IMR-90 (cell line): Measurements from ENCODE around the gene ACAD11. TPM values are rescaled to one million over a fixed set of nuclear protein-coding genes. Genes with fewer than 3 reads are reported as not detected.

Source experiments
- ATAC-seq: fragments of 200-7000 bp; cut with Tn5 transposase; 2 replicates; pipeline ENCODE4 v1.9.1; 2020; ENCODE audit warnings: low read depth, mild to moderate bottlenecking, moderate library complexity
- BruUV-seq: library from RNA; stranded (reverse); fragments of 400-500 nt; replicated peaks from 2 replicates; lab custom pipeline; 2021; lab: Mats Ljungman, UMichigan
- CTCF ChIA-PET: fragments of 300-600 bp; formaldehyde crosslinking; extraction: SDS; loops from one replicate; lab custom pipeline; 2021; ENCODE audit warnings: antibody characterized with exemption; lab: Yijun Ruan, JAX
- POLR2A ChIA-PET: fragments of 300-600 bp; sonication (Branson Sonifier 250); formaldehyde crosslinking; loops from one replicate; lab custom pipeline; 2022; ENCODE audit warnings: antibody characterized with exemption; ENCODE audit not compliant: unreplicated experiment; lab: Charles Lee
- DNase-seq: peaks from one replicate; pipeline ENCODE4 v3.0.0; 2013
- H2AFZ ChIP-seq: replicated peaks from 2 replicates; pipeline ENCODE3; 2013; ENCODE audit warnings: low read length, mild to moderate bottlenecking; ENCODE audit not compliant: poor library complexity
- H2AK5ac ChIP-seq: 2 replicates; pipeline ENCODE4 v1.6.1; 2013; ENCODE audit warnings: low read depth, low read length, inconsistent platforms
- H2AK9ac ChIP-seq: replicated peaks from 2 replicates; pipeline ENCODE3; 2013; ENCODE audit warnings: mild to moderate bottlenecking, low read depth, low read length, moderate library complexity; ENCODE audit not compliant: poor library complexity
- H2BK120ac ChIP-seq: 2 replicates; pipeline ENCODE4 v1.6.1; 2013; ENCODE audit warnings: low read depth, low read length, inconsistent platforms
- H2BK15ac ChIP-seq: 3 replicates; pipeline ENCODE4 v1.6.1; 2013; ENCODE audit warnings: low read depth, low read length, inconsistent platforms
- H2BK20ac ChIP-seq: 2 replicates; pipeline ENCODE4 v1.6.1; 2013; ENCODE audit warnings: low read depth, mild to moderate bottlenecking, inconsistent platforms, low read length, moderate library complexity
- H2BK5ac ChIP-seq: 2 replicates; pipeline ENCODE4 v1.6.1; 2013; ENCODE audit warnings: mild to moderate bottlenecking, low read depth, low read length, inconsistent platforms; ENCODE audit not compliant: poor library complexity, severe bottlenecking
- H3K14ac ChIP-seq: replicated peaks from 2 replicates; pipeline ENCODE4 v1.6.1; 2013; ENCODE audit warnings: low read depth, low read length, inconsistent platforms
- H3K18ac ChIP-seq: 2 replicates; pipeline ENCODE4 v1.6.1; 2013; ENCODE audit warnings: low read depth, low read length, control low read depth
- H3K23ac ChIP-seq: 2 replicates; pipeline ENCODE4 v1.6.1; 2013; ENCODE audit warnings: low read depth, low read length, inconsistent platforms
- H3K27ac ChIP-seq: 2 replicates; pipeline ENCODE4 v1.5.1; 2013; ENCODE audit warnings: mild to moderate bottlenecking, control low read depth, low read length; ENCODE audit not compliant: insufficient read depth
- H3K27me3 ChIP-seq: 2 replicates; pipeline ENCODE4 v1.6.1; 2013; ENCODE audit warnings: low read length; ENCODE audit not compliant: control insufficient read depth, insufficient read depth
- H3K36me3 ChIP-seq: 2 replicates; pipeline ENCODE4 v1.6.1; 2013; ENCODE audit warnings: low read length, mixed read lengths; ENCODE audit not compliant: control insufficient read depth, insufficient read depth
- H3K4ac ChIP-seq: 2 replicates; pipeline ENCODE4 v1.6.1; 2013; ENCODE audit warnings: low read depth, low read length, inconsistent platforms
- H3K4me1 ChIP-seq: 2 replicates; pipeline ENCODE4 v1.6.1; 2013; ENCODE audit warnings: low read length, mixed read lengths; ENCODE audit not compliant: control insufficient read depth, insufficient read depth
- H3K4me2 ChIP-seq: 2 replicates; pipeline ENCODE4 v1.6.1; 2013; ENCODE audit warnings: low read depth, mild to moderate bottlenecking, control low read depth, low read length, moderate library complexity
- H3K4me3 ChIP-seq: 2 replicates; pipeline ENCODE4 v1.5.1; 2013; ENCODE audit warnings: low read depth, mild to moderate bottlenecking, control low read depth, low read length, moderate library complexity; ENCODE audit not compliant: insufficient read depth
- H3K56ac ChIP-seq: 2 replicates; pipeline ENCODE4 v1.6.1; 2013; ENCODE audit warnings: low read length, inconsistent platforms; ENCODE audit not compliant: insufficient read depth; ENCODE audit errors: extremely low read depth
- H3K79me1 ChIP-seq, 2 experiments: 2 replicates each; pipeline ENCODE4 v1.6.1; 2013; ENCODE audit warnings: low read length in 2 of 2, inconsistent platforms in 1 of 2, low read depth in 1 of 2
- H3K9ac ChIP-seq: 2 replicates; pipeline ENCODE4 v1.6.1; 2013; ENCODE audit warnings: low read depth, low read length, control low read depth
- H3K9me1 ChIP-seq: 2 replicates; pipeline ENCODE4 v1.6.1; 2013; ENCODE audit warnings: low read length, inconsistent platforms; ENCODE audit not compliant: insufficient read depth
- H3K9me3 ChIP-seq: 2 replicates; pipeline ENCODE4 v1.6.1; 2013; ENCODE audit warnings: low read length; ENCODE audit not compliant: control insufficient read depth, insufficient read depth
- H4K20me1 ChIP-seq: 2 replicates; pipeline ENCODE4 v1.6.1; 2013; ENCODE audit warnings: low read length, inconsistent platforms; ENCODE audit not compliant: insufficient read depth
- H4K5ac ChIP-seq: 2 replicates; pipeline ENCODE4 v1.6.1; 2013; ENCODE audit warnings: mild to moderate bottlenecking, low read depth, low read length, control low read depth
- H4K8ac ChIP-seq, 2 experiments: 2 replicates each; pipeline ENCODE4 v1.6.1; 2013; ENCODE audit warnings: low read depth in 2 of 2, low read length in 2 of 2, control low read depth in 1 of 2, inconsistent platforms in 1 of 2
- H4K91ac ChIP-seq: 2 replicates; pipeline ENCODE4 v1.6.1; 2013; ENCODE audit warnings: low read depth, low read length, inconsistent platforms; ENCODE audit not compliant: insufficient read depth
- BHLHE40 ChIP-seq: fragments of 150-350 bp; IDR thresholded peaks from 2 replicates; pipeline ENCODE4 v1.6.1; 2016; ENCODE audit warnings: mild to moderate bottlenecking, low read depth, low read length
- CEBPB ChIP-seq: IDR thresholded peaks from 2 replicates; pipeline ENCODE4 v1.6.1; 2012; ENCODE audit warnings: low read depth, low read length, improper control_type of control experiment
- CHD1 ChIP-seq: IDR thresholded peaks from 2 replicates; pipeline ENCODE4 v1.6.1; 2012; ENCODE audit warnings: low read depth, low read length, improper control_type of control experiment
- CTCF ChIP-seq: conservative IDR thresholded peaks from 2 replicates; pipeline ENCODE4 v1.5.1; 2012; ENCODE audit warnings: mild to moderate bottlenecking, low read depth, low read length, improper control_type of control experiment
- ELK1 ChIP-seq: fragments of 150-350 bp; IDR thresholded peaks from 2 replicates; pipeline ENCODE4 v1.6.1; 2016; ENCODE audit warnings: low read depth, mild to moderate bottlenecking, low read length, moderate library complexity, borderline replicate concordance
- FOS ChIP-seq: fragments of 150-350 bp; IDR thresholded peaks from 2 replicates; pipeline ENCODE4 v1.6.1; 2016; ENCODE audit warnings: low read depth, low read length
- MAFK ChIP-seq: IDR thresholded peaks from 2 replicates; pipeline ENCODE4 v1.6.1; 2012; ENCODE audit warnings: low read depth, low read length, improper control_type of control experiment
- MAZ ChIP-seq: IDR thresholded peaks from 2 replicates; pipeline ENCODE4 v1.6.1; 2012; ENCODE audit warnings: low read depth, mild to moderate bottlenecking, low read length, improper control_type of control experiment, moderate library complexity, borderline replicate concordance
- MXI1 ChIP-seq: IDR thresholded peaks from 2 replicates; pipeline ENCODE4 v1.6.1; 2012; ENCODE audit warnings: low read depth, mild to moderate bottlenecking, low read length, moderate library complexity, borderline replicate concordance
- NFE2L2 ChIP-seq: fragments of 150-350 bp; IDR thresholded peaks from 2 replicates; pipeline ENCODE4 v1.6.1; 2016; ENCODE audit warnings: low read depth, mild to moderate bottlenecking, low read length
- POLR2A ChIP-seq: IDR thresholded peaks from 2 replicates; pipeline ENCODE4 v1.6.1; 2012; ENCODE audit warnings: mild to moderate bottlenecking, low read depth, low read length
- RAD21 ChIP-seq: IDR thresholded peaks from 2 replicates; pipeline ENCODE4 v1.6.1; 2012; ENCODE audit warnings: low read length, improper control_type of control experiment
- RCOR1 ChIP-seq: IDR thresholded peaks from 2 replicates; pipeline ENCODE4 v1.6.1; 2012; ENCODE audit warnings: mild to moderate bottlenecking, low read length, improper control_type of control experiment; ENCODE audit not compliant: insufficient replicate concordance
- RFX5 ChIP-seq: IDR thresholded peaks from 2 replicates; pipeline ENCODE4 v1.8.0; 2012; ENCODE audit warnings: low read depth, mild to moderate bottlenecking, low read length, moderate library complexity
- SMC3 ChIP-seq: fragments of 150-350 bp; IDR thresholded peaks from 2 replicates; pipeline ENCODE4 v1.6.1; 2016; ENCODE audit warnings: low read depth, mild to moderate bottlenecking, antibody characterized with exemption, low read length, moderate library complexity
- WGBS, 2 experiments: methylation state at CpG; one replicate each; pipeline versions ENCODE4 v1.1.5 to v1.1.7; 2013; ENCODE audit warnings: missing lambda C conversion rate in 2 of 2; ENCODE audit not compliant: insufficient read length in 1 of 2; ENCODE audit errors: extremely low coverage in 2 of 2; 5-methylcytosine and 5-hydroxymethylcytosine counted together
- dilution Hi-C: fragments of 300-500 bp; cut with HindIII; formaldehyde crosslinking; loops from one replicate; pipeline ENCODE4 v1.14.3; 2018; ENCODE audit warnings: low sequenced_read_pairs; ENCODE audit not compliant: unreplicated experiment
- in situ Hi-C: fragments of 300-500 bp; cut with MboI; formaldehyde crosslinking; loops from 3 replicates; pipeline ENCODE4 v1.14.3; 2019; ENCODE audit warnings: low sequenced_read_pairs, inconsistent platforms, mixed read lengths
- intact Hi-C: fragments of 100-400 bp; cut with micrococcal nuclease; formaldehyde crosslinking; loops from 2 replicates; pipeline ENCODE4 v1.10.0; 2022
- polyA plus RNA-seq, 3 experiments: library from polyadenylated mRNA; depleted of rRNA; stranded (reverse); fragments of >200 nt; gene quantifications; 2 replicates each; pipeline ENCODE4 v1.2.3, GENCODE V29; 2012; ENCODE audit warnings: low replicate concordance in 1 of 3
- total RNA-seq: library from RNA; depleted of rRNA; stranded (reverse); fragments of >200 nt; gene quantifications from 2 replicates; pipeline ENCODE4 v1.2.3, GENCODE V29; 2012
- TF ChIP-seq, protein P1 (sequence below): fragments of 150-350 bp; IDR thresholded peaks from 2 replicates; pipeline ENCODE4 v1.6.1; 2017; ENCODE audit warnings: mild to moderate bottlenecking, antibody characterized with exemption, low read length, low read depth

The ACAD11 gene
- total and polyA plus RNA-seq, 2 of the 4 experiments (the other 2 are of a cell fraction), result 16.0 to 18.8 TPM

DNA sequence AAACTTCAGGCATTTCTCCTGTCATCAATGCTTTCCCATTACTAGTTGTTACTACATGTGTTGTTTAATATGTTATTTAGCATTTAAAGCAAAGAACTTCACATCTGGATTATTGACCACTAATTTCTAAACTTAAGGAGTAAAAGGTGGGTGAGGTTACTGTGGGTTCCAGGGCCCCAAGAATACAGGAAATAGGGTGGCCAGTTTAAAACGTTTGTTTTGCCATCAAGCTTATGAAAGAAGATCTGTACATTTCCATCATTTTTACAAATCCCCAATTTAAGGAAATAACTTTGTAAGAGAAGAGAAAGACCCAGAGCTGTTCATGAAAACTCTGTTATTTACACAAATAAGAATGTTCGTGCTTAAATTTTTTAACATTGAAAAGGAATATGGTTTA, 117.0 kb downstream of the ACAD11 start:
- Histone ChIP-seq H3K56ac (peak overlapping the region; percentile 20; the same call in 1 of the 2 replicates), H2AK9ac (no peak overlapping the region), H3K4ac (peak overlapping the region; percentile 73; the same call in 1 of the 2 replicates), H3K23ac (no peak overlapping the region), H3K4me3 (no peak overlapping the region), H4K91ac (no peak overlapping the region), H3K79me1 (peaks cover 13 to 40% of the 10 kb centered on the region in 2 experiments; a peak in 3 of 4 replicates), H3K14ac (peak overlapping the region; percentile 75), H3K27ac (peak overlapping the region; percentile 48), H4K5ac (peak overlapping the region; percentile 25; the same call in 1 of the 2 replicates), H2AFZ (no peak overlapping the region), H3K4me2 (no peak overlapping the region), H4K20me1 (no peaks in the 10 kb centered on the region), H2BK15ac (peak overlapping the region; percentile 97; the same call in 1 of the 3 replicates), H2AK5ac (no peak overlapping the region), H3K36me3 (peaks cover 12% of the 10 kb centered on the region), H3K9me3 (no peaks in the 10 kb centered on the region), H3K18ac (peak overlapping the region; percentile 58; the same call in 1 of the 2 replicates), H3K27me3 (no peaks in the 10 kb centered on the region), H2BK20ac (peak overlapping the region; percentile 58), H3K9me1 (peaks cover 25% of the 10 kb centered on the region), H4K8ac (peak overlapping the region; percentile 52 to 69; a peak in 2 of 4 replicates), H3K9ac (no peak overlapping the region), H3K4me1 (peaks cover 27% of the 10 kb centered on the region), H2BK120ac (peak overlapping the region; percentile 66), H2BK5ac (peak overlapping the region; percentile 79)
- DNase-seq (no peak), ATAC-seq (no peak)
- BruUV-seq, result no TSS peak
- ChIA-PET POLR2A (no interaction called here), CTCF (interaction anchor here (0.7 to 1.3 kb wide), 2 partner anchors 97 to 99 kb away, joined by 3 to 5 read pairs; no protein-coding TSS in a partner anchor)
- WGBS, 2 experiments, result no CpG with 5 or more reads among the region's 2 CpGs
- in situ Hi-C loops (loop anchor here (5.0 kb wide), 1 partner anchor 105 kb away; no protein-coding TSS in a partner anchor), intact Hi-C loops (loop anchor here (5.0 kb wide), 1 partner anchor 50 kb away; no protein-coding TSS in a partner anchor), dilution Hi-C loops (loop anchor here (25.0 kb wide), 1 partner anchor 95 kb away; no protein-coding TSS in a partner anchor)
- TF ChIP-seq NFE2L2, result no peak
- no peak for TF ChIP-seq CHD1
- no peak for TF ChIP-seq SMC3
- TF ChIP-seq RFX5, result no peak
- TF ChIP-seq, protein P1, sequence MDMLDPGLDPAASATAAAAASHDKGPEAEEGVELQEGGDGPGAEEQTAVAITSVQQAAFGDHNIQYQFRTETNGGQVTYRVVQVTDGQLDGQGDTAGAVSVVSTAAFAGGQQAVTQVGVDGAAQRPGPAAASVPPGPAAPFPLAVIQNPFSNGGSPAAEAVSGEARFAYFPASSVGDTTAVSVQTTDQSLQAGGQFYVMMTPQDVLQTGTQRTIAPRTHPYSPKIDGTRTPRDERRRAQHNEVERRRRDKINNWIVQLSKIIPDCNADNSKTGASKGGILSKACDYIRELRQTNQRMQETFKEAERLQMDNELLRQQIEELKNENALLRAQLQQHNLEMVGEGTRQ, result no peak
- no peak for TF ChIP-seq RAD21
- no peak for TF ChIP-seq FOS
- no peak for TF ChIP-seq CTCF
- TF ChIP-seq BHLHE40, result no peak
- TF ChIP-seq RCOR1, result no peak
- no peak for TF ChIP-seq MXI1
- TF ChIP-seq ELK1, result no peak
- TF ChIP-seq MAZ, result no peak
- no peak for TF ChIP-seq CEBPB
- TF ChIP-seq POLR2A, result no peak
- no peak for TF ChIP-seq MAFK
